IMR-90 (cell line): ENCODE data around the gene NEK4. TPM values are rescaled to one million over a fixed set of nuclear protein-coding genes. Genes with fewer than 3 reads are reported as not detected.

Experiments
- ATAC-seq: fragments of 200-7000 bp; cut with Tn5 transposase; 2 replicates; pipeline ENCODE4 v1.9.1; 2020; ENCODE audit warnings: low read depth, mild to moderate bottlenecking, moderate library complexity
- BruUV-seq: library from RNA; stranded (reverse); fragments of 400-500 nt; replicated peaks from 2 replicates; lab custom pipeline; 2021; lab: Mats Ljungman, UMichigan
- CTCF ChIA-PET: fragments of 300-600 bp; formaldehyde crosslinking; extraction: SDS; loops from one replicate; lab custom pipeline; 2021; ENCODE audit warnings: antibody characterized with exemption; lab: Yijun Ruan, JAX
- POLR2A ChIA-PET: fragments of 300-600 bp; sonication (Branson Sonifier 250); formaldehyde crosslinking; loops from one replicate; lab custom pipeline; 2022; ENCODE audit warnings: antibody characterized with exemption; ENCODE audit not compliant: unreplicated experiment; lab: Charles Lee
- DNase-seq: peaks from one replicate; pipeline ENCODE4 v3.0.0; 2013
- H2AFZ ChIP-seq: replicated peaks from 2 replicates; pipeline ENCODE3; 2013; ENCODE audit warnings: low read length, mild to moderate bottlenecking; ENCODE audit not compliant: poor library complexity
- H2AK5ac ChIP-seq: 2 replicates; pipeline ENCODE4 v1.6.1; 2013; ENCODE audit warnings: low read depth, low read length, inconsistent platforms
- H2AK9ac ChIP-seq: replicated peaks from 2 replicates; pipeline ENCODE3; 2013; ENCODE audit warnings: mild to moderate bottlenecking, low read depth, low read length, moderate library complexity; ENCODE audit not compliant: poor library complexity
- H2BK120ac ChIP-seq: 2 replicates; pipeline ENCODE4 v1.6.1; 2013; ENCODE audit warnings: low read depth, low read length, inconsistent platforms
- H2BK15ac ChIP-seq: 3 replicates; pipeline ENCODE4 v1.6.1; 2013; ENCODE audit warnings: low read depth, low read length, inconsistent platforms
- H2BK20ac ChIP-seq: 2 replicates; pipeline ENCODE4 v1.6.1; 2013; ENCODE audit warnings: low read depth, mild to moderate bottlenecking, inconsistent platforms, low read length, moderate library complexity
- H2BK5ac ChIP-seq: 2 replicates; pipeline ENCODE4 v1.6.1; 2013; ENCODE audit warnings: mild to moderate bottlenecking, low read depth, low read length, inconsistent platforms; ENCODE audit not compliant: poor library complexity, severe bottlenecking
- H3K14ac ChIP-seq: replicated peaks from 2 replicates; pipeline ENCODE4 v1.6.1; 2013; ENCODE audit warnings: low read depth, low read length, inconsistent platforms
- H3K18ac ChIP-seq: 2 replicates; pipeline ENCODE4 v1.6.1; 2013; ENCODE audit warnings: low read depth, low read length, control low read depth
- H3K23ac ChIP-seq: 2 replicates; pipeline ENCODE4 v1.6.1; 2013; ENCODE audit warnings: low read depth, low read length, inconsistent platforms
- H3K27ac ChIP-seq: 2 replicates; pipeline ENCODE4 v1.5.1; 2013; ENCODE audit warnings: mild to moderate bottlenecking, control low read depth, low read length; ENCODE audit not compliant: insufficient read depth
- H3K27me3 ChIP-seq: 2 replicates; pipeline ENCODE4 v1.6.1; 2013; ENCODE audit warnings: low read length; ENCODE audit not compliant: control insufficient read depth, insufficient read depth
- H3K36me3 ChIP-seq: 2 replicates; pipeline ENCODE4 v1.6.1; 2013; ENCODE audit warnings: low read length, mixed read lengths; ENCODE audit not compliant: control insufficient read depth, insufficient read depth
- H3K4ac ChIP-seq: 2 replicates; pipeline ENCODE4 v1.6.1; 2013; ENCODE audit warnings: low read depth, low read length, inconsistent platforms
- H3K4me1 ChIP-seq: 2 replicates; pipeline ENCODE4 v1.6.1; 2013; ENCODE audit warnings: low read length, mixed read lengths; ENCODE audit not compliant: control insufficient read depth, insufficient read depth
- H3K4me2 ChIP-seq: 2 replicates; pipeline ENCODE4 v1.6.1; 2013; ENCODE audit warnings: low read depth, mild to moderate bottlenecking, control low read depth, low read length, moderate library complexity
- H3K4me3 ChIP-seq: 2 replicates; pipeline ENCODE4 v1.5.1; 2013; ENCODE audit warnings: low read depth, mild to moderate bottlenecking, control low read depth, low read length, moderate library complexity; ENCODE audit not compliant: insufficient read depth
- H3K56ac ChIP-seq: 2 replicates; pipeline ENCODE4 v1.6.1; 2013; ENCODE audit warnings: low read length, inconsistent platforms; ENCODE audit not compliant: insufficient read depth; ENCODE audit errors: extremely low read depth
- H3K79me1 ChIP-seq, 2 experiments: 2 replicates each; pipeline ENCODE4 v1.6.1; 2013; ENCODE audit warnings: low read length in 2 of 2, inconsistent platforms in 1 of 2, low read depth in 1 of 2
- H3K9ac ChIP-seq: 2 replicates; pipeline ENCODE4 v1.6.1; 2013; ENCODE audit warnings: low read depth, low read length, control low read depth
- H3K9me1 ChIP-seq: 2 replicates; pipeline ENCODE4 v1.6.1; 2013; ENCODE audit warnings: low read length, inconsistent platforms; ENCODE audit not compliant: insufficient read depth
- H3K9me3 ChIP-seq: 2 replicates; pipeline ENCODE4 v1.6.1; 2013; ENCODE audit warnings: low read length; ENCODE audit not compliant: control insufficient read depth, insufficient read depth
- H4K20me1 ChIP-seq: 2 replicates; pipeline ENCODE4 v1.6.1; 2013; ENCODE audit warnings: low read length, inconsistent platforms; ENCODE audit not compliant: insufficient read depth
- H4K5ac ChIP-seq: 2 replicates; pipeline ENCODE4 v1.6.1; 2013; ENCODE audit warnings: mild to moderate bottlenecking, low read depth, low read length, control low read depth
- H4K8ac ChIP-seq, 2 experiments: 2 replicates each; pipeline ENCODE4 v1.6.1; 2013; ENCODE audit warnings: low read depth in 2 of 2, low read length in 2 of 2, control low read depth in 1 of 2, inconsistent platforms in 1 of 2
- H4K91ac ChIP-seq: 2 replicates; pipeline ENCODE4 v1.6.1; 2013; ENCODE audit warnings: low read depth, low read length, inconsistent platforms; ENCODE audit not compliant: insufficient read depth
- CEBPB ChIP-seq: IDR thresholded peaks from 2 replicates; pipeline ENCODE4 v1.6.1; 2012; ENCODE audit warnings: low read depth, low read length, improper control_type of control experiment
- CTCF ChIP-seq: conservative IDR thresholded peaks from 2 replicates; pipeline ENCODE4 v1.5.1; 2012; ENCODE audit warnings: mild to moderate bottlenecking, low read depth, low read length, improper control_type of control experiment
- WGBS, 2 experiments: methylation state at CpG; one replicate each; pipeline versions ENCODE4 v1.1.5 to v1.1.7; 2013; ENCODE audit warnings: missing lambda C conversion rate in 2 of 2; ENCODE audit not compliant: insufficient read length in 1 of 2; ENCODE audit errors: extremely low coverage in 2 of 2; 5-methylcytosine and 5-hydroxymethylcytosine counted together
- dilution Hi-C: fragments of 300-500 bp; cut with HindIII; formaldehyde crosslinking; loops from one replicate; pipeline ENCODE4 v1.14.3; 2018; ENCODE audit warnings: low sequenced_read_pairs; ENCODE audit not compliant: unreplicated experiment
- in situ Hi-C: fragments of 300-500 bp; cut with MboI; formaldehyde crosslinking; loops from 3 replicates; pipeline ENCODE4 v1.14.3; 2019; ENCODE audit warnings: low sequenced_read_pairs, inconsistent platforms, mixed read lengths
- intact Hi-C: fragments of 100-400 bp; cut with micrococcal nuclease; formaldehyde crosslinking; loops from 2 replicates; pipeline ENCODE4 v1.10.0; 2022
- polyA plus RNA-seq, 3 experiments: library from polyadenylated mRNA; depleted of rRNA; stranded (reverse); fragments of >200 nt; gene quantifications; 2 replicates each; pipeline ENCODE4 v1.2.3, GENCODE V29; 2012; ENCODE audit warnings: low replicate concordance in 1 of 3
- total RNA-seq: library from RNA; depleted of rRNA; stranded (reverse); fragments of >200 nt; gene quantifications from 2 replicates; pipeline ENCODE4 v1.2.3, GENCODE V29; 2012

NEK4 gene
- total and polyA plus RNA-seq, 2 of the 4 experiments (the other 2 are of a cell fraction), result 10.3 to 24.7 TPM

- Histone ChIP-seq H3K4ac (no peak overlapping the region; the same call in 1 of the 2 replicates), H4K8ac (no peak overlapping the region; a peak in 1 of 4 replicates), H2BK20ac (no peak overlapping the region), H2AK5ac (peak overlapping the region; percentile 79), H3K18ac (no peak overlapping the region), H2BK120ac (no peak overlapping the region), H2BK15ac (no peak overlapping the region), H3K4me2 (no peak overlapping the region; the same call in 1 of the 2 replicates), H3K14ac (no peak overlapping the region), H3K9me3 (no peaks in the 10 kb centered on the region), H2AFZ (no peak overlapping the region), H3K4me1 (peaks cover 14% of the 10 kb centered on the region), H2AK9ac (no peak overlapping the region), H3K23ac (peak overlapping the region; percentile 53; the same call in 1 of the 2 replicates), H3K4me3 (no peak overlapping the region), H3K9me1 (peaks cover 6% of the 10 kb centered on the region), H4K91ac (peak overlapping the region; percentile 2; the same call in 1 of the 2 replicates), H3K36me3 (peaks cover 21% of the 10 kb centered on the region), H3K9ac (no peak overlapping the region; the same call in 1 of the 2 replicates), H3K56ac (no peak overlapping the region; the same call in 1 of the 2 replicates), H3K79me1 (peaks cover 32 to 72% of the 10 kb centered on the region in 2 experiments), H2BK5ac (no peak overlapping the region), H4K5ac (no peak overlapping the region), H4K20me1 (peaks cover 20% of the 10 kb centered on the region; the same call in 1 of the 2 replicates), H3K27ac (no peak overlapping the region), H3K27me3 (no peaks in the 10 kb centered on the region)
- dilution Hi-C loops, result no loop called here
- no TSS peak for BruUV-seq
- 93% methylated on average over 2 of the region's 6 CpGs; no CpG with 5 or more reads in 1 of the 2 experiments for WGBS, 2 experiments
- TF ChIP-seq CTCF, result no peak
- TF ChIP-seq CEBPB, result peak; percentile 64
- ATAC-seq (no peak), DNase-seq (no peak)
- intact Hi-C loops, result loop anchor here (2.0 to 5.0 kb wide), 2 partner anchors 13 to 211 kb away; no protein-coding TSS in a partner anchor
- ChIA-PET CTCF (no interaction called here), POLR2A (no interaction called here)
- in situ Hi-C loops, result no loop called here
Measured at GRCh38 chr3:52683611-52684010, 87.1 kb downstream of the NEK4 start.
